SKM-1 (cell line): ENCODE measurements around the gene STX17.
"Not testable (repeated sequence)": the region's sequence is repeated elsewhere in the genome, so short reads cannot be mapped to it uniquely, and the experiment has no call there.

Experiments
- DNase-seq: peaks from one replicate; lab custom pipeline; 2025; ENCODE audit not compliant: unreplicated experiment; lab: John Stamatoyannopoulos, UW

The STX17 gene

GRCh38 chr9:99906403-99907207, at the start of gene STX17:
Gene STX17 (plus strand): TSS chr9:99906654. CDS start chr9:99915240, 8,586 bp downstream.
- peak; percentile 32 for DNase-seq

- DNase-seq, result not testable (repeated sequence)
Measured at GRCh38 chr9:99857576-99857975, 48.9 kb upstream of the STX17 start.

- no peak for DNase-seq
Measured at GRCh38 chr9:99858087-99858486, 48.4 kb upstream of the STX17 start.

- DNase-seq, result no peak
Measured at GRCh38 chr9:99859243-99859980, 47.0 kb upstream of the STX17 start.

GRCh38 chr9:99860266-99860665, 46.2 kb upstream of the STX17 start:
- no peak for DNase-seq

GRCh38 chr9:99863955-99864354, 42.5 kb upstream of the STX17 start:
- DNase-seq, result no peak

GRCh38 chr9:99866398-99866797, 40.1 kb upstream of the STX17 start:
- DNase-seq, result no peak

GRCh38 chr9:99867536-99867935, 38.9 kb upstream of the STX17 start:
- DNase-seq, result no peak

- no peak for DNase-seq
Measured at GRCh38 chr9:99867968-99868367, 38.5 kb upstream of the STX17 start.

GRCh38 chr9:99868845-99869244, 37.6 kb upstream of the STX17 start:
- no peak for DNase-seq

- DNase-seq, result no peak
Measured at GRCh38 chr9:99870126-99870525, 36.3 kb upstream of the STX17 start.

- no peak for DNase-seq
Measured at GRCh38 chr9:99873531-99873930, 32.9 kb upstream of the STX17 start.

GRCh38 chr9:99873943-99874584, 32.4 kb upstream of the STX17 start:
- no peak for DNase-seq

GRCh38 chr9:99876190-99876589, 30.3 kb upstream of the STX17 start:
- DNase-seq, result no peak

GRCh38 chr9:99878651-99879050, 27.8 kb upstream of the STX17 start:
- DNase-seq, result no peak

- no peak for DNase-seq
Measured at GRCh38 chr9:99881769-99882168, 24.7 kb upstream of the STX17 start.

GRCh38 chr9:99885747-99886146, 20.7 kb upstream of the STX17 start:
- DNase-seq, result no peak

GRCh38 chr9:99889120-99889519, 17.3 kb upstream of the STX17 start:
- no peak for DNase-seq

- no peak for DNase-seq
Measured at GRCh38 chr9:99894826-99895225, 11.6 kb upstream of the STX17 start.

- no peak for DNase-seq
Measured at GRCh38 chr9:99895510-99895909, 10.9 kb upstream of the STX17 start.

GRCh38 chr9:99896119-99896518, 10.3 kb upstream of the STX17 start:
- no peak for DNase-seq

- no peak for DNase-seq
Measured at GRCh38 chr9:99903393-99903792, 3.1 kb upstream of the STX17 start.
